ENCODE measurements around the gene SLC6A18. TPM values are rescaled to one million over a fixed set of nuclear protein-coding genes. Genes with fewer than 3 reads are reported as not detected.

Gene SLC6A18
- polyA plus RNA-seq, 1 donor (not counting 4 experiments of a cell fraction or from before 2014, with no cell fraction given): not detected

DNA sequence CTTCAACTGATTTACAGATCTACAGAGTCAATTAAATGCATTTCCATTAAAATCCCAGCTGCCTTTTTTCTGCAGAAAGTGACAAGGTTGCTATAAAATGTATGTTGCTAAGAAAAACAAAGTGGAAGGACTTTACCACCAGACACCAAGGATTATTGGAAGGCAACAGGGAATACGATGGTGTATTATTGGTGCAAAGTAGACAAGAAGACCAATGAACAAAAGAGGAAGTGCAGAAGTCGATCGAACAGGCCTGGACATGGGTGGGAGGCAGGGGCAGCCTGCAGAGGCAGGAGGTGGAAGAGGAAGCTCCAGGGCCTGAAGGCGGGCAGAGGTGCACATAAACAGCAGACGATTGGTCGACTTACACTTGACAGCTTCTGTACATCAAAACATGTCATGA, 34.3 kb upstream of the SLC6A18 start:
- no peak overlapping the region for H3K4me2 ChIP-seq (ENCODE audit: control insufficient read depth, extremely low read depth, insufficient read depth, low read depth, low read length)
- H3K9me1 ChIP-seq (ENCODE audit: control insufficient read depth, extremely low read depth, insufficient read depth, low read length): no peaks in the 10 kb centered on the region
- H3K79me2 ChIP-seq (ENCODE audit: control insufficient read depth, insufficient read depth, low read length): no peaks in the 10 kb centered on the region
- no peak overlapping the region for H3K4me3 ChIP-seq (ENCODE audit: control insufficient read depth in 2 of 3, extremely low read depth in 1 of 3, insufficient read depth in 2 of 3, low read depth in 1 of 3, low read length in 3 of 3)
- H2AFZ ChIP-seq (ENCODE audit: control insufficient read depth, low read length): no peak overlapping the region
- H3K27ac ChIP-seq (ENCODE audit: control insufficient read depth, insufficient read depth, low read length): no peak overlapping the region
- FAIRE-seq (no peak), DNase-seq (ENCODE audit: low read depth, low spot score) (no peak)
- H3K27me3 ChIP-seq (ENCODE audit: control insufficient read depth, extremely low read depth, insufficient read depth, low read length): no peaks in the 10 kb centered on the region
- H3K4me1 ChIP-seq (ENCODE audit: control insufficient read depth, extremely low read depth, insufficient read depth, low read length): no peaks in the 10 kb centered on the region
- no peaks in the 10 kb centered on the region for H4K20me1 ChIP-seq (ENCODE audit: control insufficient read depth, extremely low read depth, insufficient read depth, low read length)
- no peak for TF ChIP-seq EZH2 (IDR thresholded peaks at IDR 0.05; ENCODE audit: low read length)
- TF ChIP-seq, protein P1, sequence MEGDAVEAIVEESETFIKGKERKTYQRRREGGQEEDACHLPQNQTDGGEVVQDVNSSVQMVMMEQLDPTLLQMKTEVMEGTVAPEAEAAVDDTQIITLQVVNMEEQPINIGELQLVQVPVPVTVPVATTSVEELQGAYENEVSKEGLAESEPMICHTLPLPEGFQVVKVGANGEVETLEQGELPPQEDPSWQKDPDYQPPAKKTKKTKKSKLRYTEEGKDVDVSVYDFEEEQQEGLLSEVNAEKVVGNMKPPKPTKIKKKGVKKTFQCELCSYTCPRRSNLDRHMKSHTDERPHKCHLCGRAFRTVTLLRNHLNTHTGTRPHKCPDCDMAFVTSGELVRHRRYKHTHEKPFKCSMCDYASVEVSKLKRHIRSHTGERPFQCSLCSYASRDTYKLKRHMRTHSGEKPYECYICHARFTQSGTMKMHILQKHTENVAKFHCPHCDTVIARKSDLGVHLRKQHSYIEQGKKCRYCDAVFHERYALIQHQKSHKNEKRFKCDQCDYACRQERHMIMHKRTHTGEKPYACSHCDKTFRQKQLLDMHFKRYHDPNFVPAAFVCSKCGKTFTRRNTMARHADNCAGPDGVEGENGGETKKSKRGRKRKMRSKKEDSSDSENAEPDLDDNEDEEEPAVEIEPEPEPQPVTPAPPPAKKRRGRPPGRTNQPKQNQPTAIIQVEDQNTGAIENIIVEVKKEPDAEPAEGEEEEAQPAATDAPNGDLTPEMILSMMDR (optimal IDR thresholded peaks at IDR 0.05 in 1 of 3, IDR thresholded peaks at IDR 0.05 in 1 of 3, conservative IDR thresholded peaks at IDR 0.05 in 1 of 3; ENCODE audit: extremely low read depth in 1 of 3, insufficient read depth in 2 of 3, low read length in 3 of 3): no peak
- H3K9ac ChIP-seq (ENCODE audit: control insufficient read depth, extremely low read depth, insufficient read depth, low read length): no peak overlapping the region
- no peaks in the 10 kb centered on the region for H3K36me3 ChIP-seq (ENCODE audit: control insufficient read depth in 2 of 2, extremely low read depth in 1 of 2, insufficient read depth in 2 of 2, low read length in 2 of 2)
- dilution Hi-C loops (cut with MboI; ENCODE audit: extremely low pct_ligation_motif_present, low sequenced_read_pairs): no loop called here
- no peaks in the 10 kb centered on the region for H3K9me3 ChIP-seq (ENCODE audit: control insufficient read depth, low read depth, low read length)

- TF ChIP-seq EZH2 (IDR thresholded peaks at IDR 0.05; ENCODE audit: low read length): no peak
- TF ChIP-seq, protein P1 (optimal IDR thresholded peaks at IDR 0.05 in 1 of 3, IDR thresholded peaks at IDR 0.05 in 1 of 3, conservative IDR thresholded peaks at IDR 0.05 in 1 of 3; ENCODE audit: extremely low read depth in 1 of 3, insufficient read depth in 2 of 3, low read length in 3 of 3): no peak
- dilution Hi-C loops (cut with MboI; ENCODE audit: extremely low pct_ligation_motif_present, low sequenced_read_pairs): no loop called here
- Histone ChIP-seq H3K4me3 (ENCODE audit: control insufficient read depth in 2 of 3, extremely low read depth in 1 of 3, insufficient read depth in 2 of 3, low read depth in 1 of 3, low read length in 3 of 3) (no peak overlapping the region), H3K79me2 (ENCODE audit: control insufficient read depth, insufficient read depth, low read length) (no peaks in the 10 kb centered on the region), H3K36me3 (ENCODE audit: control insufficient read depth in 2 of 2, extremely low read depth in 1 of 2, insufficient read depth in 2 of 2, low read length in 2 of 2) (no peaks in the 10 kb centered on the region), H3K9ac (ENCODE audit: control insufficient read depth, extremely low read depth, insufficient read depth, low read length) (no peak overlapping the region), H3K9me3 (ENCODE audit: control insufficient read depth, low read depth, low read length) (no peaks in the 10 kb centered on the region), H3K4me1 (ENCODE audit: control insufficient read depth, extremely low read depth, insufficient read depth, low read length) (no peaks in the 10 kb centered on the region), H3K27me3 (ENCODE audit: control insufficient read depth, extremely low read depth, insufficient read depth, low read length) (no peaks in the 10 kb centered on the region), H3K4me2 (ENCODE audit: control insufficient read depth, extremely low read depth, insufficient read depth, low read depth, low read length) (no peak overlapping the region), H3K9me1 (ENCODE audit: control insufficient read depth, extremely low read depth, insufficient read depth, low read length) (no peaks in the 10 kb centered on the region), H3K27ac (ENCODE audit: control insufficient read depth, insufficient read depth, low read length) (no peak overlapping the region), H2AFZ (ENCODE audit: control insufficient read depth, low read length) (no peak overlapping the region), H4K20me1 (ENCODE audit: control insufficient read depth, extremely low read depth, insufficient read depth, low read length) (no peaks in the 10 kb centered on the region)
- FAIRE-seq (no peak), DNase-seq (ENCODE audit: low read depth, low spot score) (no peak)
Observed at GRCh38 chr5:1192971-1193590, 32.1 kb upstream of the SLC6A18 start.
